ENCODE results near the gene MUC4.
"Not testable (repeated sequence)": the region's sequence is repeated elsewhere in the genome, so short reads cannot be mapped to it uniquely, and the experiment has no call there.

The MUC4 gene

GRCh38 chr3:195711813-195712534, 99.8 kb downstream of the MUC4 start:
- no peak for DNase-seq (ENCODE audit: low read depth, low spot score)
- no peak overlapping the region for H3K4me3 ChIP-seq (ENCODE audit: low read length)

GRCh38 chr3:195711091-195711812, 100.5 kb downstream of the MUC4 start:
- not testable (repeated sequence) for H3K4me3 ChIP-seq (ENCODE audit: low read length); DNase-seq (ENCODE audit: low read depth, low spot score)

GRCh38 chr3:195710126-195710905, 101.4 kb downstream of the MUC4 start:
- H3K4me3 ChIP-seq (ENCODE audit: low read length); DNase-seq (ENCODE audit: low read depth, low spot score): not testable (repeated sequence)

GRCh38 chr3:195709676-195710085, 102.0 kb downstream of the MUC4 start:
- DNase-seq (ENCODE audit: low read depth, low spot score) = no peak

GRCh38 chr3:195708626-195709481, 102.9 kb downstream of the MUC4 start:
- DNase-seq (ENCODE audit: low read depth, low spot score) = no peak
- H3K4me3 ChIP-seq (ENCODE audit: low read length) = no peak overlapping the region

More at GRCh38 chr3:195709676-195710085, 102.0 kb downstream of the MUC4 start:
- no peak overlapping the region for H3K4me3 ChIP-seq (ENCODE audit: low read length)

GRCh38 chr3:195708061-195708460, 103.7 kb downstream of the MUC4 start:
- DNase-seq (ENCODE audit: low read depth, low spot score) = no peak
- H3K4me3 ChIP-seq (ENCODE audit: low read length) = no peak overlapping the region

- DNase-seq (ENCODE audit: low read depth, low spot score) = no peak
Observed at GRCh38 chr3:195705081-195705991, 106.4 kb downstream of the MUC4 start.

GRCh38 chr3:195704433-195704999, 107.2 kb downstream of the MUC4 start:
- H3K4me3 ChIP-seq (ENCODE audit: low read length) = no peak overlapping the region
- DNase-seq (ENCODE audit: low read depth, low spot score) = no peak

More at GRCh38 chr3:195705081-195705991, 106.4 kb downstream of the MUC4 start:
- H3K4me3 ChIP-seq (ENCODE audit: low read length) = no peak overlapping the region

- no peak for DNase-seq (ENCODE audit: low read depth, low spot score)
- H3K4me3 ChIP-seq (ENCODE audit: low read length) = no peak overlapping the region
Observed at GRCh38 chr3:195703776-195704175, 108.0 kb downstream of the MUC4 start.

GRCh38 chr3:195701042-195701915, 110.5 kb downstream of the MUC4 start:
- no peak for DNase-seq (ENCODE audit: low read depth, low spot score)
- H3K4me3 ChIP-seq (ENCODE audit: low read length) = no peak overlapping the region

GRCh38 chr3:195700319-195700718, 111.4 kb downstream of the MUC4 start:
- DNase-seq (ENCODE audit: low read depth, low spot score) = no peak
- H3K4me3 ChIP-seq (ENCODE audit: low read length) = no peak overlapping the region

GRCh38 chr3:195699860-195700259, 111.9 kb downstream of the MUC4 start:
- no peak overlapping the region for H3K4me3 ChIP-seq (ENCODE audit: low read length)
- DNase-seq (ENCODE audit: low read depth, low spot score) = no peak

- DNase-seq (ENCODE audit: low read depth, low spot score) = no peak
- H3K4me3 ChIP-seq (ENCODE audit: low read length) = no peak overlapping the region
Observed at GRCh38 chr3:195699388-195699771, 112.3 kb downstream of the MUC4 start.

- DNase-seq (ENCODE audit: low read depth, low spot score) = no peak
- H3K4me3 ChIP-seq (ENCODE audit: low read length) = no peak overlapping the region
Observed at GRCh38 chr3:195698647-195699387, 112.9 kb downstream of the MUC4 start.

GRCh38 chr3:195698325-195698646, 113.4 kb downstream of the MUC4 start:
- no peak for DNase-seq (ENCODE audit: low read depth, low spot score)
- H3K4me3 ChIP-seq (ENCODE audit: low read length) = no peak overlapping the region

- H3K4me3 ChIP-seq (ENCODE audit: low read length) = no peak overlapping the region
- DNase-seq (ENCODE audit: low read depth, low spot score) = no peak
Observed at GRCh38 chr3:195697582-195698324, 114.0 kb downstream of the MUC4 start.
